K562 (cell line): ENCODE data around the gene HMX3. TPM values are rescaled to one million over a fixed set of nuclear protein-coding genes. Genes with fewer than 3 reads are reported as not detected.

Experiments
- ATAC-seq: fragments of 200-7000 bp; cut with Tn5 transposase; 3 replicates; pipeline ENCODE4 v1.9.1; 2020; ENCODE audit warnings: moderate library complexity
- BruUV-seq: library from RNA; stranded (reverse); fragments of 400-500 nt; replicated peaks from 2 replicates; lab custom pipeline; 2021; lab: Mats Ljungman, UMichigan
- CTCF ChIA-PET: fragments of 300-600 bp; formaldehyde crosslinking; extraction: SDS; loops from one replicate; lab custom pipeline; 2021; ENCODE audit warnings: low intra/inter-chr PET ratio; lab: Yijun Ruan, JAX
- POLR2A ChIA-PET: fragments of 300-600, 350-650 bp; sonication (Branson Sonifier 250); formaldehyde crosslinking; extraction: SDS; loops from one replicate; lab custom pipeline; 2021; ENCODE audit warnings: antibody characterized with exemption, inconsistent platforms; lab: Yijun Ruan, JAX
- DNase-seq, 4 experiments: peaks; one replicate each; pipeline versions ENCODE4 v3.0.0 to v3.0.0-alpha.2; 2011 to 2018; ENCODE audit warnings: low spot score in 3 of 4, mixed read lengths in 3 of 4; ENCODE audit errors: extremely low read depth in 1 of 4
- FAIRE-seq: peaks from 2 replicates; lab custom pipeline; 2011; peaks lifted over from hg19 to GRCh38; lab: Jason Lieb, UNC
- H2AFZ ChIP-seq: 2 replicates; pipeline ENCODE4 v1.6.0; 2011; ENCODE audit warnings: low read depth, low read length, control low read depth, inconsistent platforms
- H3K27ac ChIP-seq: fragments of 200-600 bp; 3 replicates; pipeline ENCODE4 v1.8.0; 2011; ENCODE audit warnings: low read depth, mild to moderate bottlenecking, control low read depth, inconsistent platforms, low read length, moderate library complexity, mixed read lengths; ENCODE audit errors: extremely low read depth
- H3K27me3 ChIP-seq, 2 experiments: fragments of 300-600 bp in 1 of 2; 2 replicates in 1 of 2; 3 replicates in 1 of 2; pipeline versions ENCODE4 v1.6.0 to v1.8.0; 2011; ENCODE audit warnings: inconsistent platforms in 2 of 2, low read length in 2 of 2, mild to moderate bottlenecking in 1 of 2, mixed read lengths in 1 of 2, moderate library complexity in 1 of 2; ENCODE audit not compliant: control insufficient read depth in 2 of 2, insufficient read depth in 2 of 2
- H3K36me3 ChIP-seq: fragments of 300-600 bp; 3 replicates; pipeline ENCODE4 v1.8.0; 2011; ENCODE audit warnings: mild to moderate bottlenecking, low read length, inconsistent platforms; ENCODE audit not compliant: control insufficient read depth, insufficient read depth
- H3K4me1 ChIP-seq, 2 experiments: fragments of 200-600 bp in 1 of 2; replicated peaks in 1 of 2; 2 replicates in 1 of 2; 3 replicates in 1 of 2; pipeline versions ENCODE4 v1.5.1 to v1.8.0; 2011; ENCODE audit warnings: inconsistent platforms in 2 of 2, low read length in 2 of 2, mild to moderate bottlenecking in 1 of 2, mixed read lengths in 1 of 2, moderate library complexity in 1 of 2; ENCODE audit not compliant: control insufficient read depth in 2 of 2, insufficient read depth in 2 of 2
- H3K4me2 ChIP-seq: 2 replicates; pipeline ENCODE4 v1.6.1; 2011; ENCODE audit warnings: low read length, control low read depth, inconsistent platforms, mixed read lengths; ENCODE audit not compliant: insufficient read depth
- H3K4me3 ChIP-seq: fragments of 200-600 bp; sonication (generic), shearing (Covaris generic); 2 replicates; pipeline ENCODE4 v1.5.1; 2016; ENCODE audit warnings: control low read depth, inconsistent platforms
- H3K79me2 ChIP-seq: fragments of 200-600 bp; 3 replicates; pipeline ENCODE4 v1.8.0; 2011; ENCODE audit warnings: low read length, inconsistent platforms; ENCODE audit not compliant: control insufficient read depth, insufficient read depth
- H3K9ac ChIP-seq, 2 experiments: 2 replicates each; pipeline versions ENCODE4 v1.6.0 to v1.6.1; 2011; ENCODE audit warnings: low read depth in 2 of 2, low read length in 2 of 2, control low read depth in 1 of 2, inconsistent platforms in 1 of 2, mild to moderate bottlenecking in 1 of 2, mixed read lengths in 1 of 2; ENCODE audit not compliant: insufficient read depth in 1 of 2
- H3K9me1 ChIP-seq: one replicate; pipeline ENCODE4 v1.6.0; 2011; ENCODE audit warnings: inconsistent platforms, mild to moderate bottlenecking, low read length, moderate library complexity; ENCODE audit not compliant: control insufficient read depth, insufficient read depth
- H3K9me3 ChIP-seq: replicated peaks from 2 replicates; pipeline ENCODE4 v1.5.1; 2011; ENCODE audit warnings: low read depth, low read length, inconsistent platforms; ENCODE audit not compliant: control insufficient read depth, insufficient read depth
- H4K20me1 ChIP-seq: replicated peaks from 2 replicates; pipeline ENCODE4 v1.6.1; 2011; ENCODE audit warnings: low read length, inconsistent platforms, mixed read lengths; ENCODE audit not compliant: control insufficient read depth, insufficient read depth
- ADNP ChIP-seq: fragments of 200-800 bp; sonication (Bioruptor generic); IDR thresholded peaks from 2 replicates; pipeline ENCODE4 v1.6.1; 2016; ENCODE audit warnings: missing genetic modification characterization, missing compliant biosample characterization
- BRD9 ChIP-seq: fragments of 450-650 bp; IDR thresholded peaks from 2 replicates; pipeline ENCODE4 v1.6.1; 2018; ENCODE audit warnings: low read depth; ENCODE audit not compliant: partially characterized antibody
- EHMT2 ChIP-seq: fragments of 450-650 bp; IDR thresholded peaks from 2 replicates; pipeline ENCODE4 v1.6.1; 2018; ENCODE audit warnings: antibody characterized with exemption
- HCFC1 ChIP-seq: IDR thresholded peaks from 2 replicates; pipeline ENCODE4 v1.6.1; 2012; ENCODE audit warnings: low read depth, low read length, improper control_type of control experiment
- KHSRP ChIP-seq: fragments of 450-650 bp; IDR thresholded peaks from 2 replicates; pipeline ENCODE4 v1.6.1; 2017
- NFIC ChIP-seq: fragments of 450-650 bp; IDR thresholded peaks from 2 replicates; pipeline ENCODE4 v1.6.1; 2017; ENCODE audit warnings: mild to moderate bottlenecking, inconsistent platforms
- POLR2A ChIP-seq: fragments of 450-650 bp; conservative IDR thresholded peaks from 2 replicates; pipeline ENCODE4 v1.6.1; 2016
- POLR2AphosphoS5 ChIP-seq: IDR thresholded peaks from 2 replicates; pipeline ENCODE4 v1.6.1; 2011; ENCODE audit warnings: mild to moderate bottlenecking, low read depth, low read length, moderate library complexity; ENCODE audit not compliant: control insufficient read depth, insufficient read depth
- POLR3A ChIP-seq: IDR thresholded peaks from 2 replicates; pipeline ENCODE4 v1.6.1; 2011; ENCODE audit warnings: borderline replicate concordance, mild to moderate bottlenecking, moderate library complexity; ENCODE audit not compliant: insufficient read length, insufficient read depth; ENCODE audit errors: extremely low read depth
- RAD21 ChIP-seq, 2 experiments: fragments of 250-450 bp in 1 of 2; fragments of 450-650 bp in 1 of 2; sonication (Bioruptor Pico) in 1 of 2; formaldehyde crosslinking in 1 of 2; IDR thresholded peaks in 1 of 2; conservative IDR thresholded peaks in 1 of 2; 2 replicates each; pipeline versions ENCODE4 v1.4.0 to v1.8.0; 2020 to 2022; ENCODE audit warnings: mild to moderate bottlenecking in 2 of 2, moderate library complexity in 1 of 2
- SIN3A ChIP-seq, 2 experiments: fragments of 150-350 bp in 1 of 2; IDR thresholded peaks; 2 replicates each; pipeline ENCODE4 v1.6.1; 2011 to 2016; ENCODE audit warnings: borderline replicate concordance in 2 of 2, low read depth in 2 of 2, low read length in 2 of 2, mild to moderate bottlenecking in 2 of 2, moderate library complexity in 2 of 2; ENCODE audit not compliant: control insufficient read depth in 1 of 2
- STAT5B ChIP-seq: fragments of 250-450 bp; sonication (Bioruptor Pico); IDR thresholded peaks from 2 replicates; pipeline ENCODE4 v1.8.0; 2021; ENCODE audit warnings: mild to moderate bottlenecking, inconsistent platforms
- SUPT5H ChIP-seq: fragments of 450-650 bp; IDR thresholded peaks from 2 replicates; pipeline ENCODE4 v1.6.1; 2016
- THRA ChIP-seq: fragments of 450-650 bp; IDR thresholded peaks from 2 replicates; pipeline ENCODE4 v1.6.1; 2017; ENCODE audit warnings: mild to moderate bottlenecking, moderate library complexity
- XRCC5 ChIP-seq: fragments of 200-400 bp; formaldehyde crosslinking; IDR thresholded peaks from 2 replicates; pipeline ENCODE4 v1.6.1; 2017; ENCODE audit warnings: low read depth, mild to moderate bottlenecking, low read length
- ZNF354B ChIP-seq: fragments of 250-450 bp; sonication (Bioruptor Pico); IDR thresholded peaks from 2 replicates; pipeline ENCODE4 v1.4.0; 2020
- ZNF512 ChIP-seq: IDR thresholded peaks from 2 replicates; pipeline ENCODE4 v1.6.1; 2016; ENCODE audit warnings: missing genetic modification characterization, missing compliant biosample characterization
- WGBS: fragments of 100-300 bp; shearing (Covaris generic); methylation state at CpG from one replicate; pipeline ENCODE4 v1.1.6; 2016; ENCODE audit warnings: low coverage, mixed read lengths; ENCODE audit not compliant: insufficient coverage; ENCODE audit errors: missing lambda C conversion rate; 5-methylcytosine and 5-hydroxymethylcytosine counted together
- in situ Hi-C: fragments of 300-500 bp; cut with MboI; formaldehyde crosslinking; loops from 4 replicates; pipeline ENCODE4 v1.15.0; 2018; ENCODE audit warnings: inconsistent platforms, mixed read lengths
- intact Hi-C: fragments of 100-400 bp; cut with micrococcal nuclease; formaldehyde crosslinking; loops from 2 replicates; pipeline ENCODE4 v1.14.2; 2022
- polyA plus RNA-seq, 8 experiments: library from polyadenylated mRNA; depleted of rRNA in 4 of 8; stranded (reverse) in 5 of 8; unstranded in 3 of 8; fragments of >200 nt; fragmentation: Nextera tagmentation in 2 of 8; fragmentation: Illumina TruSeq in 1 of 8; extraction: Ambion mirVana in 2 of 8; extraction: Trizol in 1 of 8; gene quantifications; 2 replicates each; pipeline versions ENCODE4 v1.2.1 to v1.2.3, GENCODE V29; 2011 to 2014; ENCODE audit warnings: inconsistent platforms in 1 of 8, missing spikeins in 1 of 8
- total RNA-seq, 7 experiments: library from RNA; depleted of rRNA in 6 of 7; stranded (reverse); fragments of >200 nt in 6 of 7; fragmentation: Illumina TruSeq in 2 of 7; extraction: Trizol in 2 of 7; gene quantifications; 2 replicates each; pipeline versions ENCODE4 v1.2.1 to v1.2.3, GENCODE V29; 2011 to 2021; ENCODE audit warnings: low replicate concordance in 1 of 7

Gene HMX3
- total and polyA plus RNA-seq, 9 of the 15 experiments (the other 6 are each of a cell fraction or from before 2014, with no cell fraction given) = 0.55 to 43.5 (median 7.4) TPM; not detected in 2

GRCh38 chr10:123164319-123164718 lies 28.5 kb downstream of the HMX3 start (continued):
- no peak for TF ChIP-seq STAT5B (CRISPR knock-in tag)
- no peak for TF ChIP-seq ADNP (tag)

GRCh38 chr10:123165445-123166072 lies 29.8 kb downstream of the HMX3 start:
- CTCF ChIA-PET = no interaction called here
- no peaks in the 10 kb centered on the region for H3K9me1 ChIP-seq
- H2AFZ ChIP-seq = no peak overlapping the region
- no peak for FAIRE-seq
- DNase-seq = no peak
- no peak overlapping the region for H3K9ac ChIP-seq
- H3K27ac ChIP-seq = no peak overlapping the region
- POLR2A ChIA-PET = interaction anchor here (1.0 to 2.2 kb wide), 5 partner anchors 8 to 12 kb away, joined by 3 to 9 read pairs (median 4); partner anchors contain the start of gene BUB3
- H3K36me3 ChIP-seq = peaks cover 93% of the 10 kb centered on the region
- TF ChIP-seq BRD9 (no peak), POLR3A (no peak), RAD21 (CRISPR knock-in tag; conservative IDR thresholded peaks at IDR 0.05 in 1 of 2, IDR thresholded peaks at IDR 0.05 in 1 of 2) (no peak), XRCC5 (no peak), EHMT2 (no peak), POLR2AphosphoS5 (peak; percentile 22; the same call in 1 of the 2 replicates), NFIC (0 out of 2 replicates have a peak, but pooled peaks have one; percentile 19), SIN3A (IDR thresholded peaks at IDR 0.05; ENCODE audit: borderline replicate concordance in 2 of 2, control insufficient read depth in 1 of 2, low read depth in 2 of 2, low read length in 2 of 2) (0 out of 4 replicates have a peak, but pooled peaks of 1 of the 2 experiments have one; percentile 15), HCFC1 (no peak), KHSRP (peak; percentile 8; the same call in 1 of the 2 replicates), POLR2A (peak; percentile 64), ZNF512 (tag) (no peak), THRA (no peak), SUPT5H (peak; percentile 53), ZNF354B (CRISPR knock-in tag) (no peak)
- no peaks in the 10 kb centered on the region for H4K20me1 ChIP-seq
- 90% methylated on average over 3 of the region's 4 CpGs for WGBS
- no TSS peak for BruUV-seq
- H3K4me3 ChIP-seq = no peak overlapping the region
- intact Hi-C loops (no loop called here), in situ Hi-C loops (no loop called here)
- H3K9me3 ChIP-seq = no peaks in the 10 kb centered on the region
- no peaks in the 10 kb centered on the region; a peak in 1 of 5 replicates for H3K4me1 ChIP-seq
- peaks cover 44% of the 10 kb centered on the region for H3K79me2 ChIP-seq
- ATAC-seq = peak; percentile 65; the same call in 2 of the 3 replicates
- H3K4me2 ChIP-seq = no peak overlapping the region
- H3K27me3 ChIP-seq = no peaks in the 10 kb centered on the region
